Memory B cell (primary cell): ENCODE data around the gene EWSR1.
A peak's percentile ranks its signal among the peaks of the same experiment; 100 is the strongest.
"Not testable (repeated sequence)": the region's sequence is repeated elsewhere in the genome, so short reads cannot be mapped to it uniquely, and the experiment has no call there.

ENCODE experiments used
- ATAC-seq: fragments of 150-1000 bp; cut with Tn5 transposase; 2 replicates; pipeline ENCODE4 v1.10.0; 2021; ENCODE audit warnings: low read depth, mild to moderate bottlenecking, moderate library complexity
- DNase-seq, 2 donors: peaks; one replicate each; pipeline ENCODE4 v3.0.0; 2022; ENCODE audit warnings: low spot score in 2 of 2
- H3K27ac Mint-ChIP-seq: one replicate; pipeline ENCODE4 v1.8.0; 2022; ENCODE audit warnings: mild to moderate bottlenecking, moderate library complexity, mixed read lengths
- H3K27me3 Mint-ChIP-seq: one replicate; pipeline ENCODE4 v1.8.0; 2022; ENCODE audit warnings: mixed read lengths
- H3K36me3 Mint-ChIP-seq: one replicate; pipeline ENCODE4 v1.8.0; 2022; ENCODE audit warnings: mild to moderate bottlenecking, mixed read lengths
- H3K4me1 Mint-ChIP-seq: one replicate; pipeline ENCODE4 v1.8.0; 2022; ENCODE audit warnings: mixed read lengths
- H3K4me3 Mint-ChIP-seq: one replicate; pipeline ENCODE4 v1.8.0; 2022; ENCODE audit warnings: mild to moderate bottlenecking, moderate library complexity, mixed read lengths
- H3K9me3 Mint-ChIP-seq: one replicate; pipeline ENCODE4 v1.8.0; 2022; ENCODE audit warnings: mixed read lengths

Gene EWSR1

DNA sequence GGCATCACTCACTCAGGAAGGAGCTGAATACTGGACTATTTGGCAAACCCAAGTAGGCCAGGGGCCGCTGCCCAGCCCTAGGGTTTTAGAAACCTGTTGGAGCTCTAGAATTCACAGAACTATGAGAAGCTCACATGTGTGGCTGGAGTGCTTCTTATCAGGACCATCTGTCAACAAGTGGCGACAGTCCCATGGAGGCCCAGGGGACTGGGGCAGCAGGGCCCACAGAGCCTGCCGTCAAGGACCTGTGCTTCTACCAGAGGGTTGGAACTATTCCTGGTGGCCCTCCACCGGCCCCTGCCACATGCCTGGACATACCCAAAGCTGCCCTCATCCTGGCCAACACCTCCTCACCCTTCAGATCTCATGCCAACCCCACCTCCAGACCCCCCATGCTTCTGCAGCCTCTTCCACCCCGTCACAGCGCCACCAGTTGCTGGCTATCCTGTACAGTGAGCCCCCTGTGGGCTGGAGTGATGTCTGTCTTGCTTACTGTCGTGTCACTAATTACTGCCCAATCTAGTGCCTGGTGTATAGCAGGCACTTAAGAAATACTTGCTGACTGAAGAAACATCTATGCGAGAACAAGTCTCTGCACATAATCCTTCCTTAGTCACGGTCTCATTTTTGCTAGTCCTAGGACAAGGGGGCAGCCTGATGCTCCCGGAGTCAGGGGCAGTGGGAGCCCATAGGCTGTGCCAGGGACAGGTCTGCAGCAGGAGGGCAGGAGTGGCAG lies 74.7 kb downstream of the EWSR1 start:
- Mint-ChIP-seq H3K4me3 (no peak overlapping the region), H3K27ac (peak overlapping the region; percentile 53), H3K27me3 (no peaks in the 10 kb centered on the region), H3K9me3 (no peaks in the 10 kb centered on the region), H3K4me1 (peaks cover 2% of the 10 kb centered on the region), H3K36me3 (peaks cover 47% of the 10 kb centered on the region)
- ATAC-seq = no peak
- DNase-seq = no peak

- peaks cover 2% of the 10 kb centered on the region for H3K4me1 Mint-ChIP-seq
- ATAC-seq = no peak
- DNase-seq = no peak
- peak overlapping the region; percentile 53 for H3K27ac Mint-ChIP-seq
- H3K27me3 Mint-ChIP-seq = no peaks in the 10 kb centered on the region
- H3K4me3 Mint-ChIP-seq = no peak overlapping the region
- no peaks in the 10 kb centered on the region for H3K9me3 Mint-ChIP-seq
- peaks cover 48% of the 10 kb centered on the region for H3K36me3 Mint-ChIP-seq
Measured at GRCh38 chr22:29343313-29343805, 75.3 kb downstream of the EWSR1 start.

DNA sequence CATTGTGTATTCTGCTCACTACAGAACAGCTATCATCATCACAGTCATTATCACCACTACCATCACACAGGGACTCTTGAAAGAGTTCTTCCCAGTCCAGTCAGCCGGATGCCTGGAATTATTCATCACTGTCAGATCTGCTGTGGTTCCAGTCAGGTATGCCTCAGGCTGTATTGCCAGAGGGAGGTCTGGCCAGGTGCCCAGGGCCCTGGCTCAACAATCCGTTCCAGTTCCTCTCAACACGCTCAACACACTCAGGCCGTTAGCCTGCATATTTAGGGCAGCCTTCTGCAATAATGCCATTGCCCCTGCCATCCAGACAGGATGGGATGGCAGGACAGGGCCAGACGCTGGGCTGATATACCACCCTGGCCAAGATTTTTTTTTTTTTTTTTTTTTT lies 76.1 kb downstream of the EWSR1 start:
- no peaks in the 10 kb centered on the region for H3K27me3 Mint-ChIP-seq
- DNase-seq (no peak), ATAC-seq (no peak)
- H3K4me3 Mint-ChIP-seq = no peak overlapping the region
- H3K4me1 Mint-ChIP-seq = peaks cover 3% of the 10 kb centered on the region
- no peaks in the 10 kb centered on the region for H3K9me3 Mint-ChIP-seq
- H3K27ac Mint-ChIP-seq = no peak overlapping the region
- peaks cover 47% of the 10 kb centered on the region for H3K36me3 Mint-ChIP-seq

GRCh38 chr22:29344889-29345288 lies 76.8 kb downstream of the EWSR1 start:
- not testable (repeated sequence) for ATAC-seq, H3K4me3 Mint-ChIP-seq, DNase-seq, H3K27ac Mint-ChIP-seq, H3K9me3 Mint-ChIP-seq, H3K27me3 Mint-ChIP-seq, H3K4me1 Mint-ChIP-seq
- peaks cover 45% of the 10 kb centered on the region for H3K36me3 Mint-ChIP-seq

DNA sequence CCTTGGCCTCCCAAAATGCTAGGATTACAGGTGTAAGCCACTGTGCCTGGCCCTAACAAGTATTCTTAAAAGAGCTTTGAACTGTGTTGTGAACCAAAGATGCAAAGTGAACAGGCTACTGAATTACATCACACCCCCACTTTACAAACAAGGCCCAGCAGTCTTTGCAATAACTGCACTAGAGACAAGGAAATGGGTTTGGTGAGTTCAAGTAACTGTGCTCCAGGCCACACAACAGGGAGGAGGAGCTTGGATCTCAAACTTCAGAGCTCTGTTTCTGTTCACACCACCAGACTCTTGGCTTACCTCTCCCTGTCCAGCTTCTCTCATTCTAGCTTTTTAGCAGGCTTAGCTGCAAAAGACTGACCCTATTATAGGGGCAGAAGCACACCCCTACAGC lies 77.9 kb downstream of the EWSR1 start:
- Mint-ChIP-seq H3K27me3 (no peaks in the 10 kb centered on the region), H3K4me1 (peaks cover 2% of the 10 kb centered on the region), H3K36me3 (peaks cover 41% of the 10 kb centered on the region), H3K4me3 (no peak overlapping the region), H3K27ac (no peak overlapping the region), H3K9me3 (no peaks in the 10 kb centered on the region)
- ATAC-seq (no peak), DNase-seq (no peak)

- H3K27ac Mint-ChIP-seq = no peak overlapping the region
- no peak overlapping the region for H3K4me3 Mint-ChIP-seq
- H3K4me1 Mint-ChIP-seq = peaks cover 2% of the 10 kb centered on the region
- H3K36me3 Mint-ChIP-seq = peaks cover 43% of the 10 kb centered on the region
- ATAC-seq (no peak), DNase-seq (no peak)
- no peaks in the 10 kb centered on the region for H3K27me3 Mint-ChIP-seq
- H3K9me3 Mint-ChIP-seq = no peaks in the 10 kb centered on the region
Measured at GRCh38 chr22:29346659-29347058, 78.6 kb downstream of the EWSR1 start.

- H3K27ac Mint-ChIP-seq = no peak overlapping the region
- no peaks in the 10 kb centered on the region for H3K9me3 Mint-ChIP-seq
- no peaks in the 10 kb centered on the region for H3K27me3 Mint-ChIP-seq
- no peak for DNase-seq
- H3K36me3 Mint-ChIP-seq = peaks cover 35% of the 10 kb centered on the region
- ATAC-seq = no peak
- no peak overlapping the region for H3K4me3 Mint-ChIP-seq
- peaks cover 2% of the 10 kb centered on the region for H3K4me1 Mint-ChIP-seq
Measured at GRCh38 chr22:29348041-29348440, 80.0 kb downstream of the EWSR1 start.

DNA sequence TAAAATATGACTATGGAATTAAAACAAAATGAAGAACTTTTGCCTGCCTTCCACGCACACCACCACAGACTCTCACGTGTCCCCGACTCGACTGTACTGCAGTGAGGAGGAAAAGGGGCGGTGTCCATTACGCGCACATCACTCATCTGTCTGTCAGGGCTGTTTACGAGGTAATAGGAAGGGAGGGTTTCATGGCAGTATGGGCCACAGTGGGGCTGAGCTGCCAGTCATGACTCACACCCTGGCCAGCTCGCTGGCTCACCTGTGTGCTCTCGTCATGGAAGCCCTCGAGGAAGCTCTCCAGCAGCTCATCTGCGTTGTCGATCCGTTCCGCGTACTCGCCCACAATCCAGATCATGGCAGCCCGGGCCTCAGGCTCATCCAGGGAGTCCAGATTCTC lies 80.9 kb downstream of the EWSR1 start:
- H3K9me3 Mint-ChIP-seq = no peaks in the 10 kb centered on the region
- H3K36me3 Mint-ChIP-seq = peaks cover 34% of the 10 kb centered on the region
- peaks cover 2% of the 10 kb centered on the region for H3K4me1 Mint-ChIP-seq
- no peak overlapping the region for H3K4me3 Mint-ChIP-seq
- DNase-seq (no peak), ATAC-seq (no peak)
- no peak overlapping the region for H3K27ac Mint-ChIP-seq
- H3K27me3 Mint-ChIP-seq = no peaks in the 10 kb centered on the region
